AML-193 (cell line): ENCODE data around the gene ANGPTL8.

Experiments used
- DNase-seq, 2 experiments: peaks; one replicate each; lab custom pipeline; 2025; lab: John Stamatoyannopoulos, UW

Gene ANGPTL8

DNA sequence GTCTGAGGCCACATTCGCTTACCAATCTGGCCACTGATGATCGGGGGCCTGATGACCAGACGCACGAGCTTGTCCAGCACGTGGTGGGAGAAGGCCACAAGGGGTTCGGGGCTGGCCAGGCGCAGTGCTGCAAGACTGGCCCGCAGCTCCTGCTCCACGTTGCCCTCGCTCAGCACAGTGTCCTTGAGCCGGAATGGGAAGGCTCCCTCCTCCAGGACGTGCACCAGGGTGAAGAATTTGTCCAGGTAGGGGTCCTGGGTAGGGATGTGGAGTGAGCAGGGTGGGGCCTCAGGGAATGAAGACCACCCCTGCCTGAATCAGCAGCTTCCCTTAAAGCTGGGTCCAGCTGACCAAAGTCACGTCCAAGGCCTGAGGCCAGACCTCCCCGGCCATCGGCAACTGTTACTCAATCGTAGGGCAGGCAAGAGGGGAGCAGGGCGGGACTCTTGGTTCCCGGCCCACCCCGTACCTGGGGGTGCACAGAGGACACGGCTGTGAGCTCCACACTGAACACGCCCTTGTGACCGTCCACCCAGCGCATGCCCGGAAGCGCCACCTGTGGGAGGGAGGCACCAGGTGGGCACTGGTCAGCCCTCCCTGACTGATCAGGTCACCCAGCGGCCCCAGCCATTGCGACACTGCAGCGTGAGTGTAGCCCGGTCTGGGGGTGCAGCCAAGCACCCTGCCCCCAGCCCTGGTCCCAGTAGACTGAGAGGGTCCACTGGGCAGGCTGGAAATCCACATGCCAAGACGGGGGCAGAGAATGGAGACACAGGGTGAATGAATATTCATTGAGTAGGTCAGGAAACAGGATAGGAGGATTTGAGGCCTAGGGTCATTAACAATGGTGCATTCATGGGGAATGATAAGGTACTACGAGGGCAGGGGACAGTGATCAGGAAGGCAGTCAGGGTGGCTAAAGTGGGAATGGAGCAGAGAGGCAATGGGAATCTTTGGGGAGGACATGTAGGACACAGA is 2.8 kb upstream of the ANGPTL8 start:
- no peak for DNase-seq

DNA sequence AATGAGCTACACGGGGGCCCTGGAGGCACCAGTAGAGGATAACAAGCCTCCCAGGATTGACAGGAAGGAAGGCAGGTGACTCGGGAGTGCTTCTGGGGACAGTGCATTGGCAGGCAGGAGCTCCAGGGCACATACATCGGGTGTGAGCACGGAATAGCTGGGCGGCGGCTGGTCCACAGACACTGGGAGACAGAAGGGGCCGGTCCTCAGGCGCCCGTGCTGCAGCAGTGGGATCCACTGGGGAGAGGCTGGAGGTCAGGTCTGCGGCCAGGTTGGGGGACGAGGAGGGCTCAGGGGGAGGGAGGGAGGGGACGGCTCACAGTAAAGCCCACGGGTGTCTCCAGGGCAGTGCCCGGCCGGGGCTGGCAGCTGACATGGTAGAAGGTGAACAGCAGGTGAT is 2.1 kb upstream of the ANGPTL8 start:
- DNase-seq, result no peak

DNA sequence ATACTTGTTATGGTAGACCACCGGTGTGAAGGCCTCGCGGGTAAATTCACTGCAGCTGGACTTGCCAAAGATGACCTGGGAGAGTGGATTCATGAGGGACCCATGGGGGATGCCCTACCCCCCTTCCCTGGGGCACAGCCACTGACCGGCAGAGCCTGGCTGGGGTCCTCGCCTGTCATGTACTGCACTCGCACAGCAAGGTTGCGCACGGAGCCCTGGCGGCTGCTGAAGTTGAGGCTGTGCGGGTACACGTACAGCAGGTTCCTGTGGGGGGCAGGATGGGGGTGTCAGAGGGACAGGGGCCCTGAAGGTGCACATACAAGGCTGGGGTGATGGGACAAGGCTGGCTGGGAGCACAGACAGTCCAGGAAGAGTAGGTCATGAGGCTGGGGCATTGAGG is 1.4 kb upstream of the ANGPTL8 start:
- DNase-seq, result no peak

DNA sequence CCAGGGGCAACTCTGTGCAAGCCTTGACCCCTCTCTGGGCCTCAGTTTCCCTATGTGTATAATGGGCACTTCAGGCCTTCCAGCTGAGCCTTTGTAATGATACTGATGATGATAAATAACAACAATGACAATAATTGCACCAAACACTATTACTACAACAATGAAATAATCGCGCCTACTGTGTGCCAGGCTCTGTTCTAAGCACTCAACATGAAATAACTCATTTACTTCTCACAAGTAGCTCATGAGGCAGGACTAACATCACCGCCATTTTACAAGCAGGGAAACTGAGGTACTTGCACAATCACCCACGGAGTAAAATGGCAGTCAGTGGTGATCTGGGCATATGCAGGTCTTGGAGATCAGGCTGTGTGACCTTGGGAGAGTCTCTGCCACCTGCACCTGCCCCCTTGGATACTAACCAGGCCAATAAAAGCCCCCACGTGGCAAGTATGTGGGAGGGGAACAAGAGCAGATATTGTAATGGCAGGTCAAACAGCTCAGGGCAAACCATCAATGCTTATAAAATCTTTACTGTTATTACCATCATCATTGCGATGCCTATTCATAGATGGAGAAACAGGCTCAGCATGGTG is 540 bp upstream of the ANGPTL8 start:
- no peak for DNase-seq

DNA sequence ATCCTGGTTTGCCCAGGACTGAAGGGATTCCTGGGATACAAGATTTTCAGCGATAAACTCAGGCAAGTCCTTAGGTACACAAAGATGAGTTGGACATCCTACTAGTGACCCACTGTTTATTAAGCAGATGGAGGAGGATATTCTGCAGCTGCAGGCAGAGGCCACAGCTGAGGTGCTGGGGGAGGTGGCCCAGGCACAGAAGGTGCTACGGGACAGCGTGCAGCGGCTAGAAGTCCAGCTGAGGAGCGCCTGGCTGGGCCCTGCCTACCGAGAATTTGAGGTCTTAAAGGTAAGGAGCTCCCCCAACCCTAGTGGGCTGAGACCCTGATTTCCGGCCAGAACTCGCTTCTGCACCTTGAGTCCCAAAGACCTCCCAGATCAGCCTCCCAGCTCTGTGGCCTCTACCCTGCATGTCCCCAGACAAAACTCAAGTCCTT is 607 bp downstream of the ANGPTL8 start:
- no peak for DNase-seq

DNA sequence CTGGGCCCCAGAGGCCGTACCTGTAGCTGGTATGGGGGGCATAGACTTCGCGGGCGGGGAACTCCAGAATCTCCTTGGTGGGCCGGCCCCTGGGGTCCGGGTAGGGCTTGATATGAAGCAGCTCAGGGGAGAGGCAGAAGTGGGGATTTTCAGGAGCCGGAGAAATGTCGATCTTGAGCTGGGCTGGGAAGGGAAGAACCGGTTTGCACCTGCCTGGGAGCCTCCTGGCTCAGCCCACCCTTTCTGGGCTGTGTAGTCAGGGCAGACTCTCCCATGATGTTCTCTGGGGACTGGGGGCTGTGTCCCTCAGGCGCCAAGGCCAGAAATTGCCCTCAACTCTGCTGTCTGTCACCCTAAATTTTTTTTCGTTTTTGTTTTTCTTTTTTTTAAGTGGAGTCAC is 2.6 kb downstream of the ANGPTL8 start:
- DNase-seq, result no peak

DNA sequence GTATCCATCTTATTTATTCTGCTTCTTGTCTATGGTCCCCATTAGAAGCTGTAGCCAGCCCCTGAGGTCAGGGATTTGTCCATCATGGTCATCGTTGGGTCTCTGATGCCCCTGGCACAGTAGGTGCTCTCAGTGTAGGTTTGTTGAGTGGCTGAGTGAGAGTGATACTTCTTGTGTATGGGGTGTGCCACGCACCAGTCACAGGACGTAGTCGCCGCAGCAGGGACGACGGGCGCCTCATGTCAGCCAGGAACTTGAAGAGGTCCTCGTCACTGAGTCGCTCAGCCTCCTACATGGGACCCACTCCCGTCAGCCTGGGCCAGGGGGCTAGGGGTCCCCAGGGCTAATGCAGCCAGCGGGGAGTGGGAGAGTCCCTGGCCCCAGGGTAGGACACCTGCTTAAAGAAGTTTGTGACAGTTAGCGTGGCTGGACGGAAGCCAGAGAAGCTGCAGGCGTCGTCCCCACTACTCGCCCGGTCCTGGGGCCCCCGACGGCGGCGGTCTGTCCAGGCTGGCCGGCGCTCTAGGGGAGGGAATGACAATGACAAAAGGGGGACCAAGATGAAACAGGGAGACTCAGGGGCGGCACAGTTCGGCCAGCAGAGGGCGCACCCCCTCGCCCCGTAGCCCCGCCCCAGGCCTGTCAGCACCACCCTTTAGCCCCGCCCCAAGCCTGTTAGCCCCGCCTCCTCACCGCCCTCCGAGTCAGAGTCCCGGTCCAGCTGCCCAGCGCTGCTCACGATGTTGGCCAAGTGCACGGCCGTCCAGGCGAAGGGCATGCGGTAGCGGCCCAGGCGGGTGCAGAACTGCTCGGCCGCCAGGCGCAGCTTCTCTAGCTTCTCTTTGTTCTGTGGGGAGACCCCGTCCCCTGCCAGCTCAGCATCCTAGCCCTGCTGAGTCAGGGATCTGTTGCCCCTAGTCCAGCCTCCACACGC is 3.7 kb downstream of the ANGPTL8 start:
- peak; percentile 33 to 60 for DNase-seq

DNA sequence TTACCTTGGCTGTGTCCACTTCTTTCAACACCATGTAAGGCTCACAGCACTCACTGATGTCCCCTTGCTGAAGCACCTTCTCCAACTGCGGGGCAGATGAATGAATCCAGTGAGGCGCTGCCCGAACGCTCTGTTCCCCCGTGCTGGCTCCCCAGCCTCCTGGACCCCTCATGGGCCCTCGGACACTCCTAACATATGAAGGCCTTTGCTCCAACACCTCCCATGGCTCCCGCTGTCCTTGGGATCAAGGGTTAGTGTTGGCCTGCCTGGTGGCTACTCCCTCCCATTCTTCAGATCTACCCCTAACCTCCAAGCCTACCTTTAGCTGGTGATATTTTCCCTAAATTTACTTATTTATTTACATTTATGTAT is 4.4 kb downstream of the ANGPTL8 start:
- no peak for DNase-seq

DNA sequence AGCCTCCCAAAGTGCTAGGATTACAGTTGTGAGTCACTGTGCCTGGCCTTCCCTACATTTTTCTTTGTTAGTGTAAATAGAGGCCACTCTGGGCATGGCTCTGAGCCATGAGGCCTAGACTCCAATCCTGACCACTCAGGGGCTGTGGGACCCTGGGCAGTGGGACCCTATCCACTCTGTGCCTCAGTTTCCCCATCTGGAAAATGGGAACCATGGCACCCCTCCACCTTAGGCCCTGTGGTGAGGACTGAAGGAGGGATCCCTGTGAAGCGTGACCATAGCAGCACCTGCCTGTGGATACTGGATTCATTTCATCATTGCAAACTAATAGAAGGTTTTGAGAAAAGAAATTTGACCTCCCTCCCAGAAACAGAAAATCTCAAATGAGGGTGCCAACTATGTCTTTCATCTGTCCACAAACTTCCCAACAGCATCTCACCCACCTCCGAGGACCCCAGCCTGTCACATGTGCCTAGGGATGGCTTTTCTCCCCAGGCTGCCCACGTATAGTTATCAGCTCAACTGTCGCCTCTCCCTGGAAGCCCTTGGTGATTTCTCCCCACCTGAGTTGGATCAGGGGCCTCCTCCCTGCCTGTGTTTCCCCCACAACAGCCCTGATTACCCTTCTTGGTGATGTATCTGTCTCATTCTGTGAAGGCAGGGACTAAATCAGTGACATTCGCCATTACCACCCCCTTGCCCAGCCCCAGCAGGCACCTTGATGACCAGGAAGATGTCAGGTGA is 5.6 kb downstream of the ANGPTL8 start:
- no peak for DNase-seq

DNA sequence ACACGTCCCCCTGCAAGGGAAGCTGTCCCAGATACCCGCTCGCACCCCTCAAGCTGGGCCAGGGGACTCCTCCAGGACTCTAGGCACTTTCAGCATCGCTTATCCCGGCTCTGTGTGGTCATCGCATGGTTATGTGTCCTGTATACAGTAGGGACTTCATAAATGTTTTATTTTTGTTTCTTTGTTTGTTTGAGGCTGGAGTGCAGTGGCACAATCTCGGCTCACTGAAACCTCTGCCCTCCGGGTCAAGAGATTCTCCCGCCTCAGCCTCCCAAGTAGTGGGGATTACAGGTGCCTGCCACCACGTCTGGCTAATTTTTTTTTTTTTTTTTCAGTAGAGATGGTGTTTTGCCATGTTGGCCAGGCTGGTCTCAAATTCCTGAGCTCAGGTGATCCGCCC is 7.5 kb downstream of the ANGPTL8 start:
- no peak for DNase-seq

DNA sequence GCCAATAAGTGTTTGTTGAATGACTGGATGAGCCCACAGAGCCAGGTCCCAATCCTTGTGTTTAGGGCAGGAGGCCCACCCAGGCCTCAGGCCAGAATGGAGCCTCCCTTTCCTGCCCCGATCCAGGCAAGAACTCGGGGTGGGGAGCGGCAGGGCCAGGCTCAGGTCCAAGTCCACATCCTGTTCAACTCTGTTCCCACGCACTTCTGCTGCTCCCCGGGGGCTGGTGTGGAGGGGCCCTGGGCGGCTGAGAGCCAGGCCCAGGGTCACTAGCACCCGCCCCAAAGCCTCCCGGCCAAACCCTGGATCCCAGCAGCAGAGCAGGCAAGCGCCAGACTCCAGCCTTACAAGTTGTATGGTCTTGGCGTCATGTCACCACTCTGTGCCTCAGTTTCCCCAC is 8.0 kb downstream of the ANGPTL8 start:
- DNase-seq, result no peak

DNA sequence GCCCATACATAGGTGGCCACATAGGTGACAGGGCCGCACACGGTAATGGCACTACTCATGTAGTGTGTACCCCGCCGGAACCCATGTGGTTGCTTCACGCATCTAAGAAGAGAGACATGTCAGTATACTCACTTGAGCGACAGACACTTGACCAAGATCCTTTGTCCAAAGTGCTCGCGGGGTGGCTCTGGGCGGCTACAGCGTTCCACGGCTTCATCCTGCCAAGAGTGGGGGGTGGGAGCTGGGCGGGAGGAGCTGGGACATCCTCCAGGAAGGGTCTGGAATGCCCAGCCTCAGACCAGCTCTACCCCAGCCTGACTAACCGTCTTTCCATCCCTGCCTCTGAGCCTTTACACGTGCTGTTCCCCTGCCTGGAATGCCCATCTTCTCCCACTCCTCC is 8.5 kb downstream of the ANGPTL8 start:
- no peak for DNase-seq

DNA sequence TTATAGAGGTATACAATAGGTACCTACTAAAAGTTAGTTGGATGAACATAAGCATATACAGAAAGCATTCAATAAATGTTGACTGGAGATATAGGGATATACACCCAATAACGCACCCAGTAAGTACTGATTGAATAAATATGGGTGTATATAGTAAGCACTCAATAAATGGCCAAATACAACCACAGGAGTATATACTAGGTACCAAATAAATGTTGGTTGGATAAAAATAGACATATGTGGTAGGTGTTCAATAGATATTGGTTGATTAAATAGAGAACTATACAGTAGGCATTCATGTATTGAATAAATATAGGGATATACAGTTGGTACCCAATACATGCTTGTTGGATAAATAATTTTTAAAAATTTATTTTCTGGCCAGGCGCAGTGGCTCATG is 9.4 kb downstream of the ANGPTL8 start:
- no peak for DNase-seq

DNA sequence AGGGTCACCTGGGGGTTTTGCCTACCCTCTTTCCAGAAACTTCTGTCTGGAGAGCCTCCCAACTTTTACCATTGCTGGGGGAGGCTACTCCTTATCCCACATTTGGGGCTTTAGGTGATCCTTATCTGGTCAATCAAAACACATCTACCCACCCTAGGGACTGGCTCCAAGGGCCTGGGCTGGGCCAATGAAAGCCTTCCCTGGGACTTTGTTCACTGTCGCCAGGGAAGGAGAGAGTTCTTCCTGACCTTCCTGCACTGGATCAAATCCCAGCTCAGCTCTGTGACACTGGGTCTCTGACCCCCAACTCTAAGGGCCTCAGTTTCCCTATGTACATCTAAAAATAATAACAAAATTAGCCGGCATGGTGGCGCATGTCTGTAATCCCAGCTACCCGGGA is 11.8 kb downstream of the ANGPTL8 start:
- DNase-seq, result no peak

DNA sequence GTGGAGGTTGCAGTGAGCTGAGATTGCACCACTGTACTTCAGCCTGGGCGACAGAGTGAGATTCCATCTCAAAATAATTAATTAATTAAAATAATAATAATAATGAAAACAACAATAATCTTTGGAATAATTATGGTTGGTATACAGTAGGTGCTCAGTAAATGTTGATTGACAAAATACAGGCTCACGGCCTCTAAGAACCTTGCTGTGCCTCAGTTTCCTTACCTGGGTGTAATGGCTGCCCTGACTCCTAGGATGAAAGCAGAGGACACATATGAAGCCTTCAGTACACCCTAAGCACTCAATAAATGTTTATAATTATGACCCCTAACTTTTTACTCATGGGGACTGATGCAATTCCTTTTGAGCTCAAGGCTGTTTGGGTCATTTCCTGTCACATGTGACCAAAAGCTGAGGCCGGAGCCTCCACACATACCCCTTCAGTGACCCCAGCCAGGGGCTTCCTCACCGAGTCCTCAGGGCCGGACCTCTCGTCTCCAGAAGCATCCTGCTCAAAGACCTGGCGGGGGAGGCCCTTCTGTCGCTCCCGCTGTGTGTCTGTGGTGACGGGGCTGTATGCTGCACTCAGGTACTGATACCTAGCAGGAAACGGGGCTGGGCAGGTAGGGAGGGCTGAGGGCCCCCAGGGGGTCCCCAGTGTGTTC is 12.4 kb downstream of the ANGPTL8 start:
- no peak for DNase-seq

DNA sequence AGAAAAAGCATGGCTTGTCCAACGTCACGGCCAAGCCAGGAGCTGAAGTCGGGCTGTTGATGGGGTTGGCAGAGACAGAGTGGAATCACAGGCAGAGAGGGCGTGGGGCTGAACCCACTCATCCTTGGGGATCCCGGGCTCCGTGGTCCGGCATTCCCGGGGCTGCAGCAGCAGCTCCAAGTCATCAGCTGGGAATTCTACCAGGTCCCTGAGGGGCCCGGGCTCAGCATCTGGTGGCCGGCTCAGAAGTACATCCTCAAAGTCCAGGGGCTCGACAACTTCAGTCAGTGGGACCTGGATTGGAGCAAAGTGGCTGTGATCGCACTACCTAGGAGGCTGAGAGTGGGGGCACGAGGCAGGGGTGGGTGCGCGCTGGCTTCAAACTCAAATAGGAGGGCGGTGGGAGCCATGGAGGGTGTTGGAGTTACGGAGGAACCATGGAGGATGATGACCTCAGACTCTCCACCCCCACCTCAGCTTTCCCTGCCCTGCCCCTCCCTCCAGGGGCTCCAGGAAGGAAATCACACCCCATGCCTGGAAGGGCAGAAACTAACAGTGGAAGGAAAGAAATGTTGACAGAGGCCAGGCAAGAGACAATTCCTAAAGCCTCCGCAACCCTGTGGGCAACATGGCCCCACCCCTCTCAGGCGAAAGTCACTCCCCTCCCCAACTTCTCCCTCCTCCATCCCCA is 13.4 kb downstream of the ANGPTL8 start:
- no peak for DNase-seq

DNA sequence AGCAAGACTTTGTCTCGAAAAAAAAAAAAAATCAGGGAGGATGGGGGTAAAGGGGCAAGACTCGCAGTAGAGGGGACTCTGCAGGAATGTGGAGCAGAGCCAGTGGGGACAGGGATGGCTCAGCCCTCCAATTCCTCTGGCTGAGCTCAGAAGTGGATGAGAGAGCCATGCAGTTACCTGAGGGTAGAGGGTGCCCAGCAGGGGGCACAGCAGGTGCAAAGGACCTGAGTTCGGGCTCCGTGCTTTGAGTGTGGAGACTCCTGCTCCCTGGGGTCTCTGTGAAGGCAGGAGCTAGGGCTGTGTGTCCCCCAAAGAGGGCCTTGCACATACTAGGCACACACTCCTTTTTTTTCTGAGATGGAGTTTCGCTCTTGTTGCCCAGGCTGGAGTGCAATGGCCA is 15.2 kb downstream of the ANGPTL8 start:
- DNase-seq, result no peak

DNA sequence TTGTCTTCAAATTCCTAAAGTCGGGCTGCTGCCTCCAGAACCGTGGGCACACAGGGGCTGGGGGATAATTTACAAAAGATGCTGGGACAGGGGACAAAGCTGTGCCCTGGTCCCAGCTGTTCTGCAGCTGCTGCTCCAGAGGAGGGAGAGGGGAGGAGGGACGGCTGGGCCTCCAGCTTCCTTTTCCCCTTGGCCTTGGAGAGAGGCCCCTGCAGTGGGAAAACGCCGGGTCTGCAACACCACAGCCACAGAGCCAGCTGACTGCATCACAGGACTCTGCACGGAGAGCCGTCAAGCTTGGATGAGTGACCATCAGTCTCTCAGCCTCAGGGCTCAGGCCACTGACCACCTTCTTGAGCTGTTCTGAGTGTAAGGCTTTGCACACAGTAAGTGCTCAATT is 16.8 kb downstream of the ANGPTL8 start:
- no peak for DNase-seq

DNA sequence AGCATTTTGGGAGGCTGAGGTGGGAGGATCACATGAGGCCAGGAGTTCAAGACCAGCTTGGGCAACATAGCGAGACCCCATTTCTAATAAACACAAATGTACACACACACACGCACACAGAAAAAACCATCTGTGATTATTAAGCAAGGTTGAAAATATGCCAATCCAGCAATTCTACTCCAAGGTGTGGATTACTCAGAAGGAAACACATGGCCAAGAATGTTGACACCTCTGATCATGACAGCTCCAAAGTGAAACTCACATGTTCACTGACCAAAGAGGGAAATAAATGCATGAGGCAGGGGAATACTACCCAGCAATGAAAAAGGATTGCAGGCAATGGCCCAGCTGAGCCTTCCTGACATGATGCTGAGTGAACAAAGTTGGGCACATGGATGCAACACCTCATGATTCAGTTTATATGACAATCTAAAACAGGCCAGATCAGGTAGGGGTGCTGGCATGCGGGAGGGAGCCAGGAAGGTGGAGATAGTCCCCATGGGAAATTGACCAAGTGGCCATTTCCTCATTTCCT is 18.5 kb downstream of the ANGPTL8 start:
- no peak for DNase-seq

DNA sequence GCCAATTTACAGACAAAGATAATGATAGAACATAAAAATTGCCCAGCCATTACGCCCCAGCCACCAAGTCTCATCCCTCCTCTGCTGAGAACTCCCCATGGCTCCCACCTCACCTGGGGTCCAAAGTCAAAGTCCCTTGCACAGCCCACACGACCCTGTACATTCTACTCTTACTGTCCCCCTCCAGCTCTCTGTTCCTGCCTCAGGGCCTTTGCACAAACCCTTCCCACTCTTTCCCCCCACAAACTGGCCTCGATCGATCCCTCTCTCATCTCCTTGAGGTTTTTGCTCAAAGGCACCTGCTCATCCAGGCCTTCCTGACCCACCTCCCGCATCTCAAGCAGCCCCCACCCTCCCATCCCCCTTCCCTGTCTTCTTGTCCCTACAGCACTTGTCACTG is 21.6 kb downstream of the ANGPTL8 start:
- no peak for DNase-seq
